Natural killer cell (primary cell): ENCODE results near the gene MAPRE2. TPM values are rescaled to one million over a fixed set of nuclear protein-coding genes. Genes with fewer than 3 reads are reported as not detected.
A peak's percentile ranks its signal among the peaks of the same experiment; 100 is the strongest.

ENCODE experiments used
- ATAC-seq, 3 donors: fragments of 150-1000 bp in 2 of 3; fragments of 200-7000 bp in 1 of 3; cut with Tn5 transposase; 1 replicate in 1 of 3; 2 replicates in 2 of 3; pipeline ENCODE4 v1.10.0; 2021; ENCODE audit warnings: mild to moderate bottlenecking in 2 of 3, moderate library complexity in 2 of 3
- DNase-seq, 2 donors: peaks; one replicate each; pipeline versions ENCODE4 v3.0.0 to v3.0.0-alpha.2; 2013 to 2021; ENCODE audit warnings: mixed read lengths in 1 of 2
- H3K27ac ChIP-seq: one replicate; pipeline ENCODE4 v1.5.1; 2013; ENCODE audit warnings: mild to moderate bottlenecking, low read length
- H3K27me3 ChIP-seq: one replicate; pipeline ENCODE4 v1.6.1; 2013; ENCODE audit warnings: low read length; ENCODE audit not compliant: control insufficient read depth, insufficient read depth
- H3K36me3 ChIP-seq: one replicate; pipeline ENCODE4 v1.6.1; 2013; ENCODE audit warnings: low read length; ENCODE audit not compliant: control insufficient read depth, insufficient read depth
- H3K4me1 ChIP-seq: one replicate; pipeline ENCODE4 v1.6.1; 2013; ENCODE audit warnings: low read length; ENCODE audit not compliant: control insufficient read depth, insufficient read depth
- H3K4me3 ChIP-seq: one replicate; pipeline ENCODE4 v1.5.1; 2013; ENCODE audit warnings: low read length
- H3K9me3 ChIP-seq: one replicate; pipeline ENCODE4 v1.6.1; 2013; ENCODE audit warnings: low read length; ENCODE audit not compliant: control insufficient read depth, insufficient read depth
- H3K27ac Mint-ChIP-seq, 2 donors: one replicate each; pipeline ENCODE4 v1.8.0; 2022; ENCODE audit warnings: mild to moderate bottlenecking in 2 of 2, mixed read lengths in 2 of 2, moderate library complexity in 1 of 2
- H3K27me3 Mint-ChIP-seq, 2 donors: one replicate each; pipeline ENCODE4 v1.8.0; 2022; ENCODE audit warnings: low read depth in 2 of 2, mixed read lengths in 2 of 2
- H3K36me3 Mint-ChIP-seq: one replicate; pipeline ENCODE4 v1.8.0; 2022; ENCODE audit warnings: mixed read lengths
- H3K4me1 Mint-ChIP-seq, 2 donors: one replicate each; pipeline ENCODE4 v1.8.0; 2022; ENCODE audit warnings: mixed read lengths in 2 of 2
- H3K4me3 Mint-ChIP-seq: one replicate; pipeline ENCODE4 v1.8.0; 2022; ENCODE audit warnings: mild to moderate bottlenecking, moderate library complexity, mixed read lengths
- H3K9me3 Mint-ChIP-seq, 2 donors: one replicate each; pipeline ENCODE4 v1.8.0; 2022; ENCODE audit warnings: mixed read lengths in 2 of 2
- WGBS: methylation state at CpG from one replicate; pipeline ENCODE4 v1.1.7; 2013; ENCODE audit warnings: missing lambda C conversion rate; ENCODE audit not compliant: insufficient coverage; 5-methylcytosine and 5-hydroxymethylcytosine counted together
- intact Hi-C: fragments of 100-400 bp; cut with micrococcal nuclease; formaldehyde crosslinking; loops from one replicate; pipeline ENCODE4 v1.14.2; 2022
- total RNA-seq, 4 donors: library from RNA; stranded (reverse); fragments of 120-200 nt in 1 of 4; gene quantifications; one replicate each; pipeline versions ENCODE4 v1.2.3 to v1.2.4, GENCODE V29; 2013 to 2022
- TF ChIP-seq, protein P1 (sequence below): fragments of 200-600 bp; IDR thresholded peaks from one replicate; pipeline ENCODE4 v1.8.0; 2022; ENCODE audit warnings: antibody characterized with exemption

The MAPRE2 gene
- total RNA-seq, 3 donors from 2014 or later (not counting 1 experiment from before 2014, with no cell fraction given) = 159 to 283 (median 207) TPM

DNA sequence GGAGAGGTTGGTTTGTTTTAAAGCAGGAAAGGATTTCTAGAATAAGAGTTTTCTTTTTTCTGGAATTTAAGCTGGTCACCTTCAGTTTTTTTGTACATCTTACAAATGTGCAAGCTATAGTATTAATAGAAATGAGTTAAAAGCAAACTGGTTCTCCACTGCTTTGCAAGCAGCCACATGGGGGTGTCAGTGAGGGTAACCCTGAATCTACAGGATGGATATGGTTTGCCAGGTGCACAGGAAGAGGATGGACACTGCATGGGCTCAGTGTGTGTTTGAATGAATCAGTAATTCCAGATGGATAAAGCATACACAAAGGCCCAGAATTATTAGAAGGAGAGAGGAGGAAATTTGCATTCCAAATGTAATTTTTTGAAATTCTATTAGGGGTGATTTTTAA lies 89.0 kb downstream of the MAPRE2 start:
- no peak overlapping the region for H3K4me3 Mint-ChIP-seq
- no peak overlapping the region for H3K4me3 ChIP-seq
- H3K36me3 Mint-ChIP-seq = peaks cover 13% of the 10 kb centered on the region
- H3K27ac ChIP-seq = no peak overlapping the region
- H3K27me3 ChIP-seq = no peaks in the 10 kb centered on the region
- TF ChIP-seq, protein P1, sequence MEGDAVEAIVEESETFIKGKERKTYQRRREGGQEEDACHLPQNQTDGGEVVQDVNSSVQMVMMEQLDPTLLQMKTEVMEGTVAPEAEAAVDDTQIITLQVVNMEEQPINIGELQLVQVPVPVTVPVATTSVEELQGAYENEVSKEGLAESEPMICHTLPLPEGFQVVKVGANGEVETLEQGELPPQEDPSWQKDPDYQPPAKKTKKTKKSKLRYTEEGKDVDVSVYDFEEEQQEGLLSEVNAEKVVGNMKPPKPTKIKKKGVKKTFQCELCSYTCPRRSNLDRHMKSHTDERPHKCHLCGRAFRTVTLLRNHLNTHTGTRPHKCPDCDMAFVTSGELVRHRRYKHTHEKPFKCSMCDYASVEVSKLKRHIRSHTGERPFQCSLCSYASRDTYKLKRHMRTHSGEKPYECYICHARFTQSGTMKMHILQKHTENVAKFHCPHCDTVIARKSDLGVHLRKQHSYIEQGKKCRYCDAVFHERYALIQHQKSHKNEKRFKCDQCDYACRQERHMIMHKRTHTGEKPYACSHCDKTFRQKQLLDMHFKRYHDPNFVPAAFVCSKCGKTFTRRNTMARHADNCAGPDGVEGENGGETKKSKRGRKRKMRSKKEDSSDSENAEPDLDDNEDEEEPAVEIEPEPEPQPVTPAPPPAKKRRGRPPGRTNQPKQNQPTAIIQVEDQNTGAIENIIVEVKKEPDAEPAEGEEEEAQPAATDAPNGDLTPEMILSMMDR = no peak
- no peaks in the 10 kb centered on the region for H3K9me3 Mint-ChIP-seq
- H3K36me3 ChIP-seq = peaks cover 71% of the 10 kb centered on the region
- no peaks in the 10 kb centered on the region for H3K9me3 ChIP-seq
- H3K4me1 ChIP-seq = peaks cover 23% of the 10 kb centered on the region
- peaks cover 74 to 76% of the 10 kb centered on the region in 2 donors for H3K4me1 Mint-ChIP-seq
- no peaks in the 10 kb centered on the region for H3K27me3 Mint-ChIP-seq
- H3K27ac Mint-ChIP-seq = peak overlapping the region; percentile 80 to 97
- intact Hi-C loops = no loop called here
- no peak for DNase-seq
- ATAC-seq = no peak

GRCh38 chr18:35131387-35132020 lies 90.3 kb downstream of the MAPRE2 start:
- Histone ChIP-seq H3K27ac (peak overlapping the region; percentile 85), H3K4me3 (no peak overlapping the region), H3K9me3 (no peaks in the 10 kb centered on the region), H3K4me1 (peaks cover 23% of the 10 kb centered on the region), H3K27me3 (no peaks in the 10 kb centered on the region), H3K36me3 (peaks cover 81% of the 10 kb centered on the region)
- Mint-ChIP-seq H3K36me3 (peaks cover 13% of the 10 kb centered on the region), H3K4me3 (peak overlapping the region; percentile 35), H3K27ac (peak overlapping the region; percentile 80 to 97), H3K9me3 (no peaks in the 10 kb centered on the region), H3K27me3 (no peaks in the 10 kb centered on the region), H3K4me1 (peaks cover 74 to 80% of the 10 kb centered on the region in 2 donors)
- TF ChIP-seq, protein P1 = no peak
- 92% methylated on average over 8 of the region's 8 CpGs for WGBS
- no peak for DNase-seq
- intact Hi-C loops = loop anchor here (1.0 to 2.0 kb wide), 3 partner anchors 23 to 89 kb away; no protein-coding TSS in a partner anchor
- ATAC-seq = peak in 2 of 3 donors; percentile 13 to 17

DNA sequence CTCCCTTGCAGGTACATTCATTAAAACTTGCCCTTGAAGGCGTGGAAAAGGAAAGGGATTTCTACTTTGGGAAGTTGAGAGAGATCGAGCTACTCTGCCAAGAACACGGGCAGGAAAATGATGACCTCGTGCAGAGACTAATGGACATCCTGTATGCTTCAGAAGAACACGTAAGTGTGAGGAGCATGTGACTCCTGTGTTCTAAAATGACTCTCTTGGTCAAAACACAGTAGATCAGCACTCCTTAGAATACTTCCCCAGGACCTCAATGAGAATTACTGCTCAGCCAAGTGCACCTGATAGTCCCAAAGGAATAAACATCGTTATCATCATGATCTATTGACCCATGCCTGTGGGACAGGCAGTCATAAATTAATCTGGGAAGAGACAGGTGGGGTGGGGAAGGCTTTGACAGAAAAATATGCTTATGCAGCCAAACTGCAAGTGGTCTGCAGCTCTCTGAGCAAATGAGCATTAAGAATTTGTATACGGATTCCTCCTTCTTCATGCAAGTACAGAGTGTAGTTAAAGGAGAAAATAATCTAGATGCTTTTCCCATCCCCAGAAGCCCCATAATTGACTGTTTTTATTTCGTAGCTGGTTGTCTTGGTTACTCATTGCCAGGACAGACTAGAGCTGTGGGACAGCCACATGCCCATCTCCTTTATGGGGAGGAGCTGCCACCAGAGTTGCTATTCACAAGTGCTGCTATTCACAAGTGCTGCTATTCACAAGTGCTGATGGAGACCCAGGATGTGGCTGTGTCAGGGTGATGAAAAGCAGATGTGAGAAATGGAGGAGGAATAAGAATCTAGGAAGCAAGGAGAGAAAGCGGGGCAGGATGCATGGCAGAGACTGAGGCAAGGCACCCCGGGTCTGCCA lies 91.0 kb downstream of the MAPRE2 start:
- ATAC-seq = peak; percentile 82 to 93 (median 91)
- peaks cover 13% of the 10 kb centered on the region for H3K36me3 Mint-ChIP-seq
- intact Hi-C loops = loop anchor here (1.0 to 2.0 kb wide), 3 partner anchors 23 to 90 kb away; no protein-coding TSS in a partner anchor
- peaks cover 23% of the 10 kb centered on the region for H3K4me1 ChIP-seq
- peaks cover 82% of the 10 kb centered on the region for H3K36me3 ChIP-seq
- H3K9me3 Mint-ChIP-seq = no peaks in the 10 kb centered on the region
- peak in 1 of 2 donors; percentile 56 for DNase-seq
- H3K4me3 Mint-ChIP-seq = peak overlapping the region; percentile 4
- peak overlapping the region; percentile 85 for H3K27ac ChIP-seq
- H3K27me3 Mint-ChIP-seq = no peaks in the 10 kb centered on the region
- 64% methylated on average over 10 of the region's 10 CpGs for WGBS
- H3K27me3 ChIP-seq = no peaks in the 10 kb centered on the region
- H3K27ac Mint-ChIP-seq = peak overlapping the region; percentile 80 to 97
- TF ChIP-seq, protein P1 = no peak
- no peaks in the 10 kb centered on the region for H3K9me3 ChIP-seq
- no peak overlapping the region for H3K4me3 ChIP-seq
- H3K4me1 Mint-ChIP-seq = peaks cover 70 to 77% of the 10 kb centered on the region in 2 donors
